ENCODE data around the gene HTR6. TPM values are rescaled to one million over a fixed set of nuclear protein-coding genes. Genes with fewer than 3 reads are reported as not detected.
"Not testable (repeated sequence)": the region's sequence is repeated elsewhere in the genome, so short reads cannot be mapped to it uniquely, and the experiment has no call there.

The HTR6 gene
- total RNA-seq, 4 donors from 2014 or later, result not detected

DNA sequence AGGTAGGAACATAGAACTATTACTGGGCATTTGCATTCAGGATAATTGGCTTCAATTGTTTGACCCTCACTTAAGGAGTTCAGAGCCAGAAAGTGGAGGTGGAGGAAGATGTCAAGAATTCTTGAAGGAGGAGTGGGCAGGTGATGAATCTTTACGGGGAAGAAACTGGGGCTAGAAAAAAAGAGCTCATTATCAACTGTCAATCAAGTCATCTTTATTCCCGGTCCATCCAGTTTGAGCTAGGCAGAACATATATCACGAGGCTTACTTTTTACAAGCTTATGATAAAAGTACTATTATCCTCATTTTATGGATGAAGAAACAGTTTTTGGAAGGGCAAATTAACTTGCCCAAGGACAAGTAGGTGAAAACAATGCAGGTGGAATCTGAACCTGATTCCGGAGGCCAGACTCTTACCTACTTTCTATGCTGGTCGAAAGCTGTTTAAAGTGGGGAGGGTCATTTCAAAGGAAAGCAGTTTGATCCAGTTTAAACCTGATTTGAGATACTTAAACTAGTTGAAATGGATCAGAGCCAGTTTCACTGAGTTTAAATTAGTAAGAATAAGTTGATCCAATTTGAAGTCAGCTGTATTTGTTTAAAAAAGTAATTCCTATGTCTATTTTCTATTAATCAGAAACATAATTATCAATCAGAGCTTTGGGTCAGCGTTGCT is 33.8 kb upstream of the HTR6 start:
- intact Hi-C loops (cut with DNase I), result no loop called here
- TF ChIP-seq POLR2AphosphoS5 (IDR thresholded peaks at IDR 0.05) (no peak), EP300 (IDR thresholded peaks at IDR 0.05) (no peak), POLR2A (IDR thresholded peaks at IDR 0.05; ENCODE audit: low read depth) (no peak)
- TF ChIP-seq, protein P1, sequence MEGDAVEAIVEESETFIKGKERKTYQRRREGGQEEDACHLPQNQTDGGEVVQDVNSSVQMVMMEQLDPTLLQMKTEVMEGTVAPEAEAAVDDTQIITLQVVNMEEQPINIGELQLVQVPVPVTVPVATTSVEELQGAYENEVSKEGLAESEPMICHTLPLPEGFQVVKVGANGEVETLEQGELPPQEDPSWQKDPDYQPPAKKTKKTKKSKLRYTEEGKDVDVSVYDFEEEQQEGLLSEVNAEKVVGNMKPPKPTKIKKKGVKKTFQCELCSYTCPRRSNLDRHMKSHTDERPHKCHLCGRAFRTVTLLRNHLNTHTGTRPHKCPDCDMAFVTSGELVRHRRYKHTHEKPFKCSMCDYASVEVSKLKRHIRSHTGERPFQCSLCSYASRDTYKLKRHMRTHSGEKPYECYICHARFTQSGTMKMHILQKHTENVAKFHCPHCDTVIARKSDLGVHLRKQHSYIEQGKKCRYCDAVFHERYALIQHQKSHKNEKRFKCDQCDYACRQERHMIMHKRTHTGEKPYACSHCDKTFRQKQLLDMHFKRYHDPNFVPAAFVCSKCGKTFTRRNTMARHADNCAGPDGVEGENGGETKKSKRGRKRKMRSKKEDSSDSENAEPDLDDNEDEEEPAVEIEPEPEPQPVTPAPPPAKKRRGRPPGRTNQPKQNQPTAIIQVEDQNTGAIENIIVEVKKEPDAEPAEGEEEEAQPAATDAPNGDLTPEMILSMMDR (IDR thresholded peaks at IDR 0.05), result no peak
- 93% methylated on average over 6 of the region's 6 CpGs for WGBS
- Histone ChIP-seq H3K4me3 (no peak overlapping the region), H3K27ac (replicated peaks in 1 of 4) (no peak overlapping the region), H3K36me3 (peaks cover 20 to 40% (median 26%) of the 10 kb centered on the region in 4 donors), H3K9me3 (no peaks in the 10 kb centered on the region), H3K4me1 (peaks cover 3 to 24% (median 22%) of the 10 kb centered on the region in 4 donors), H3K27me3 (no peaks in the 10 kb centered on the region)
- no peak for DNase-seq (ENCODE audit: extremely low spot score)

DNA sequence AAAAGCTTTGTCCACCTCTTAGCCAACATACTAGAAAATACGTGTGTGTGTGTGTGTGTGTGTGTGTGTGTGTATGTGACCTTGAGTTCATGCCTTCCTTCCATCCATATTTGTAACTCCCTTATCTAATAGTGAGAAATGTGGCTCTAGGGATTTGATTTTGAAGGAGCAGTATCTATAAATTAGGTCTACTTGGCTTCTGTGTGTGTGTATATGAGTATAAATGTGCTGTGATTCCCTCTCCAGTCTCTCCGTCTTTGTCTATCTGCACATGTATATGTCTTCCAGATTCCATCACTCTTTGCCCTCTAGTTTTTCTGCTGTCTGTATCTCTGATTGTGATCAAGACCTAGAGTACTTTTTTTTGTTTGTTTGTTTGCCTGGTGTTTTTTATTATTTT is 32.5 kb upstream of the HTR6 start:
- no peak for TF ChIP-seq POLR2A (IDR thresholded peaks at IDR 0.05; ENCODE audit: low read depth)
- TF ChIP-seq EP300 (IDR thresholded peaks at IDR 0.05), result no peak
- TF ChIP-seq POLR2AphosphoS5 (IDR thresholded peaks at IDR 0.05), result no peak
- TF ChIP-seq, protein P1 (IDR thresholded peaks at IDR 0.05), result no peak
- H3K4me3 ChIP-seq, result no peak overlapping the region
- H3K27me3 ChIP-seq, result no peaks in the 10 kb centered on the region
- H3K4me1 ChIP-seq, result peaks cover 0 to 20% (median 14%) of the 10 kb centered on the region in 4 donors
- no peaks in the 10 kb centered on the region for H3K9me3 ChIP-seq
- DNase-seq (ENCODE audit: extremely low spot score), result no peak
- intact Hi-C loops (cut with DNase I), result no loop called here
- H3K27ac ChIP-seq (replicated peaks in 1 of 4), result no peak overlapping the region
- H3K36me3 ChIP-seq, result peaks cover 11 to 26% (median 15%) of the 10 kb centered on the region in 4 donors
- 94% methylated on average over 2 of the region's 2 CpGs for WGBS

DNA sequence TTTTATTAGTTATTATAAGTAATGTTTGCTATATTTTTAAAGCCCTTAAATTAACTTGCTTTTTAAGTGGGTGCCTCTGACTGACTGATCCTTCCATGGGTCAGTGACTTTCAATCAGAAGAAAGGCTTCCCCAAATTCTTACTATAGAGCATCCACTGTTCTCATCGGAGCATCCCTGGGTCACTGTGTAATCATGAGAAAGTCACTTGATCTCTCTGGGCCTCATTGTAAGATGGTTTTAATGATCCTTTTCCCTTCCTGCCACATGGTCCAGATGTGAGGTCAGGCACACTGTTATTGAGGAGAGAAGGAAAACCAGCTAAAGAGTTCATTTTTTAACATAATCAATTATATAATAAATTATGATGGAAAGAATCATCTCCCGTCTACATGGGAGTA is 31.6 kb upstream of the HTR6 start:
- H3K27ac ChIP-seq (replicated peaks in 1 of 4), result no peak overlapping the region
- peaks cover 0 to 20% (median 14%) of the 10 kb centered on the region in 4 donors for H3K4me1 ChIP-seq
- peaks cover 3 to 17% (median 6%) of the 10 kb centered on the region in 4 donors for H3K36me3 ChIP-seq
- H3K9me3 ChIP-seq, result no peaks in the 10 kb centered on the region
- 80% methylated on average over 2 of the region's 2 CpGs for WGBS
- H3K27me3 ChIP-seq, result no peaks in the 10 kb centered on the region
- H3K4me3 ChIP-seq, result no peak overlapping the region
- TF ChIP-seq POLR2AphosphoS5 (IDR thresholded peaks at IDR 0.05), result no peak
- no peak for TF ChIP-seq POLR2A (IDR thresholded peaks at IDR 0.05; ENCODE audit: low read depth)
- TF ChIP-seq, protein P1 (IDR thresholded peaks at IDR 0.05), result no peak
- no peak for TF ChIP-seq EP300 (IDR thresholded peaks at IDR 0.05)
- intact Hi-C loops (cut with DNase I), result no loop called here
- no peak for DNase-seq (ENCODE audit: extremely low spot score)

DNA sequence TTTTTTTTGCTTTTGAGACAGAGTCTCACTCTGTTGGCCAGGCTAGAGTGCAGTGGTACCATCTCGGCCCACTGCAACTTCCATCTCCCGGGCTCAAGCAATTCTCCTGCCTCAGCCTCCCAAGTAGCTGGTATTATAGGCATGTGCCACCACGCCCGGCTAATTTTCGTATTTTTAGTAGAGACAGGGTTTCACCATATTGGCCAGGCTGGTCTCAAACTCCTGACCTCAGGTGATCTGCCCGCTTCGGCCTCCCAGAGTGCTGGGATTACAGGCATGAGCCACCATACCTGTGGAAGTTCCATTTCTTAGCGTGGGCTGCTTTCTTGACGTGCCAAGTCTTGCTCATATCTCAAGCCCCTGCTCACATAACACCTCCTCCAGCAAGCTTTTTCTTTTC is 29.6 kb upstream of the HTR6 start:
- 93% methylated on average over 9 of the region's 9 CpGs for WGBS
- intact Hi-C loops (cut with DNase I); H3K27me3 ChIP-seq; H3K27ac ChIP-seq (replicated peaks in 1 of 4); H3K9me3 ChIP-seq; H3K4me3 ChIP-seq; H3K36me3 ChIP-seq; DNase-seq (ENCODE audit: extremely low spot score): not testable (repeated sequence)
- peaks cover 0 to 21% (median 13%) of the 10 kb centered on the region in 4 donors for H3K4me1 ChIP-seq

DNA sequence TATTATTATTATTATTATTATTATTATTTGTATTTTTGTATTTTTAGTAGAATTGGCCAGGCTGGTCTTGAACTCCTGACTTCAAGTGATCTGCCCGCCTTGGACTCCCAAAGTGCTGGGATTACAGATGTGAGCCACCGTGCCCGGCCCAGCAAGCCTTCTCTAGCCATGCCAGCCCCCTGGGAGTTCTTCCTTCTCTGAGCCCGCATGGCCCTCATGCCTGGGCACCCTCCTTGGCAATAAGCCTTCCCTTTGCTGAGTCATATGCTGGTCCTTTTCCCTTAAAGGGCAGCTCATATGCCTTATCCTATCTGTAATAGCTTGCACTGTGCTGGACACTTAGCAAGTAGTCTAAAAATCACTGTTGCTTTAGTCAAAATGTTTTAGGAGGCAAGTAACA is 29.0 kb upstream of the HTR6 start:
- WGBS, result 84% methylated on average over 4 of the region's 4 CpGs
- H3K4me3 ChIP-seq, result no peak overlapping the region
- no peak for DNase-seq (ENCODE audit: extremely low spot score)
- TF ChIP-seq EP300 (IDR thresholded peaks at IDR 0.05) (no peak), POLR2A (IDR thresholded peaks at IDR 0.05; ENCODE audit: low read depth) (no peak), POLR2AphosphoS5 (IDR thresholded peaks at IDR 0.05) (no peak)
- TF ChIP-seq, protein P1 (IDR thresholded peaks at IDR 0.05), result no peak
- H3K4me1 ChIP-seq, result peaks cover 2 to 27% (median 19%) of the 10 kb centered on the region in 4 donors
- H3K36me3 ChIP-seq, result no peaks in the 10 kb centered on the region
- H3K27me3 ChIP-seq, result no peaks in the 10 kb centered on the region
- H3K9me3 ChIP-seq, result no peaks in the 10 kb centered on the region
- H3K27ac ChIP-seq (replicated peaks in 1 of 4), result no peak overlapping the region
- intact Hi-C loops (cut with DNase I), result no loop called here

All from esophagus muscularis mucosa (tissue), 4 donors.